Neuronal stem cell (in vitro differentiated cells): ENCODE measurements around the gene CHST8.
A peak's percentile ranks its signal among the peaks of the same experiment; 100 is the strongest.

Experiments
- DNase-seq: peaks from one replicate; pipeline ENCODE4 v3.0.0-alpha.2; 2013; ENCODE audit warnings: low spot score
- H2AFZ ChIP-seq: one replicate; pipeline ENCODE4 v1.6.1; 2013; ENCODE audit warnings: mild to moderate bottlenecking, low read length, inconsistent platforms
- H2AK5ac ChIP-seq: 2 replicates; pipeline ENCODE4 v1.6.1; 2013; ENCODE audit warnings: low read depth, mild to moderate bottlenecking, inconsistent platforms, low read length, moderate library complexity, mixed read lengths
- H2BK120ac ChIP-seq: 2 replicates; pipeline ENCODE4 v1.6.1; 2013; ENCODE audit warnings: low read depth, mild to moderate bottlenecking, inconsistent platforms, low read length, moderate library complexity, mixed read lengths
- H2BK12ac ChIP-seq: one replicate; pipeline ENCODE4 v1.6.1; 2013; ENCODE audit warnings: low read length, inconsistent platforms
- H2BK15ac ChIP-seq: 2 replicates; pipeline ENCODE4 v1.6.1; 2013; ENCODE audit warnings: mild to moderate bottlenecking, low read length, inconsistent platforms, mixed read lengths
- H2BK5ac ChIP-seq: one replicate; pipeline ENCODE4 v1.6.1; 2013; ENCODE audit warnings: inconsistent platforms, mild to moderate bottlenecking, low read length, moderate library complexity
- H3K14ac ChIP-seq: one replicate; pipeline ENCODE4 v1.6.1; 2013; ENCODE audit warnings: low read length, inconsistent platforms
- H3K18ac ChIP-seq: 2 replicates; pipeline ENCODE4 v1.6.1; 2013; ENCODE audit warnings: low read length, inconsistent platforms
- H3K23ac ChIP-seq: 2 replicates; pipeline ENCODE4 v1.6.1; 2013; ENCODE audit warnings: low read depth, mild to moderate bottlenecking, mixed read lengths, low read length, inconsistent platforms; ENCODE audit not compliant: poor library complexity
- H3K27ac ChIP-seq: replicated peaks from 3 replicates; pipeline ENCODE4 v1.5.1; 2013; ENCODE audit warnings: low read length, inconsistent platforms
- H3K27me3 ChIP-seq, 3 experiments: 2 replicates each; pipeline ENCODE4 v1.6.1; 2013; ENCODE audit warnings: low read length in 3 of 3, mild to moderate bottlenecking in 2 of 3, inconsistent platforms in 1 of 3, low read depth in 1 of 3, mixed read lengths in 1 of 3, moderate library complexity in 1 of 3; ENCODE audit not compliant: control insufficient read depth in 3 of 3, insufficient read depth in 3 of 3
- H3K36me3 ChIP-seq, 2 donors: replicated peaks in 1 of 2; 2 replicates each; pipeline ENCODE4 v1.6.1; 2013; ENCODE audit warnings: low read length in 2 of 2; ENCODE audit not compliant: control insufficient read depth in 2 of 2, insufficient read depth in 2 of 2
- H3K4ac ChIP-seq: 2 replicates; pipeline ENCODE4 v1.6.1; 2013; ENCODE audit warnings: inconsistent platforms, mild to moderate bottlenecking, low read length, moderate library complexity
- H3K4me1 ChIP-seq, 2 donors: 1 replicate in 1 of 2; 2 replicates in 1 of 2; pipeline ENCODE4 v1.6.1; 2013; ENCODE audit warnings: low read length in 2 of 2, low read depth in 1 of 2; ENCODE audit not compliant: control insufficient read depth in 2 of 2, insufficient read depth in 1 of 2
- H3K4me2 ChIP-seq: one replicate; pipeline ENCODE4 v1.6.1; 2013; ENCODE audit warnings: mild to moderate bottlenecking, low read length, inconsistent platforms; ENCODE audit not compliant: insufficient read depth, poor library complexity, severe bottlenecking
- H3K4me3 ChIP-seq, 2 donors: 2 replicates each; pipeline ENCODE4 v1.5.1; 2013; ENCODE audit warnings: low read length in 2 of 2, mild to moderate bottlenecking in 2 of 2, inconsistent platforms in 1 of 2, moderate library complexity in 1 of 2
- H3K79me1 ChIP-seq: one replicate; pipeline ENCODE4 v1.6.1; 2013; ENCODE audit warnings: low read depth, mild to moderate bottlenecking, inconsistent platforms, low read length, moderate library complexity
- H3K9ac ChIP-seq: one replicate; pipeline ENCODE4 v1.6.1; 2013; ENCODE audit warnings: mild to moderate bottlenecking, low read depth, low read length, inconsistent platforms; ENCODE audit not compliant: poor library complexity
- H3K9me3 ChIP-seq, 2 donors: replicated peaks in 1 of 2; 2 replicates each; pipeline versions ENCODE3 to v1.6.1; 2013; ENCODE audit warnings: low read length in 2 of 2, mild to moderate bottlenecking in 2 of 2, inconsistent platforms in 1 of 2, low read depth in 1 of 2, mixed read lengths in 1 of 2, moderate library complexity in 1 of 2; ENCODE audit not compliant: control insufficient read depth in 2 of 2, insufficient read depth in 1 of 2
- H4K8ac ChIP-seq: one replicate; pipeline ENCODE4 v1.6.1; 2013; ENCODE audit warnings: low read depth, mild to moderate bottlenecking, inconsistent platforms, low read length, moderate library complexity
- H4K91ac ChIP-seq: one replicate; pipeline ENCODE4 v1.6.1; 2013; ENCODE audit warnings: low read length, low read depth, mild to moderate bottlenecking, inconsistent platforms; ENCODE audit not compliant: poor library complexity
- WGBS, 2 donors: extraction: QIAGEN DNeasy Blood & Tissue Kit; methylation state at CpG; one replicate each; pipeline ENCODE4 v1.1.7; 2013; ENCODE audit warnings: missing lambda C conversion rate in 2 of 2, mixed read lengths in 1 of 2; ENCODE audit not compliant: insufficient read length in 2 of 2, insufficient replicate concordance in 1 of 2; ENCODE audit errors: extremely low coverage in 2 of 2; 5-methylcytosine and 5-hydroxymethylcytosine counted together

The CHST8 gene

GRCh38 chr19:33690378-33691029 lies 68.8 kb downstream of the CHST8 start:
- Histone ChIP-seq H2AFZ (no peak overlapping the region), H3K9ac (peak overlapping the region; percentile 60), H3K4ac (no peak overlapping the region), H3K9me3 (no peaks in the 10 kb centered on the region), H3K36me3 (no peaks in the 10 kb centered on the region), H3K4me1 (no peaks in the 10 kb centered on the region), H3K79me1 (peaks cover 2% of the 10 kb centered on the region), H3K18ac (peak overlapping the region; percentile 19), H3K14ac (peak overlapping the region; percentile 99), H2BK15ac (no peak overlapping the region), H2AK5ac (no peak overlapping the region), H2BK12ac (no peak overlapping the region), H3K27ac (no peak overlapping the region), H2BK5ac (peak overlapping the region; percentile 53), H2BK120ac (no peak overlapping the region), H4K8ac (no peak overlapping the region), H3K4me3 (peak overlapping the region in 1 of 2 donors; percentile 25), H3K4me2 (no peak overlapping the region), H4K91ac (no peak overlapping the region), H3K27me3 (peaks cover 0 to 33% (median 0%) of the 10 kb centered on the region in 3 experiments), H3K23ac (peak overlapping the region; percentile 80)
- DNase-seq: no peak
- no CpG with 5 or more reads among the region's 20 CpGs for WGBS, 2 donors

GRCh38 chr19:33691030-33691427 lies 69.3 kb downstream of the CHST8 start:
- peak overlapping the region; percentile 38 for H3K18ac ChIP-seq
- no peak overlapping the region for H3K4me2 ChIP-seq
- no peak overlapping the region for H2BK120ac ChIP-seq
- H3K9ac ChIP-seq: peak overlapping the region; percentile 44
- WGBS, 2 donors: no CpG with 5 or more reads among the region's 12 CpGs
- peaks cover 2% of the 10 kb centered on the region for H3K79me1 ChIP-seq
- H2AK5ac ChIP-seq: no peak overlapping the region
- H3K27me3 ChIP-seq: peaks cover 0 to 27% (median 0%) of the 10 kb centered on the region in 3 experiments
- no peaks in the 10 kb centered on the region for H3K36me3 ChIP-seq
- no peak overlapping the region for H4K91ac ChIP-seq
- H3K23ac ChIP-seq: peak overlapping the region; percentile 80
- peak overlapping the region in 1 of 2 donors; percentile 25 for H3K4me3 ChIP-seq
- H4K8ac ChIP-seq: no peak overlapping the region
- no peak for DNase-seq
- H3K4ac ChIP-seq: no peak overlapping the region
- H3K27ac ChIP-seq: no peak overlapping the region
- H2BK5ac ChIP-seq: no peak overlapping the region
- H3K14ac ChIP-seq: peak overlapping the region; percentile 99
- no peaks in the 10 kb centered on the region for H3K4me1 ChIP-seq
- no peak overlapping the region for H2BK12ac ChIP-seq
- no peaks in the 10 kb centered on the region for H3K9me3 ChIP-seq
- H2BK15ac ChIP-seq: no peak overlapping the region
- H2AFZ ChIP-seq: no peak overlapping the region

GRCh38 chr19:33691736-33692135 lies 70.0 kb downstream of the CHST8 start:
- Histone ChIP-seq H3K4me1 (no peaks in the 10 kb centered on the region), H2BK12ac (no peak overlapping the region)

GRCh38 chr19:33693678-33694077 lies 71.9 kb downstream of the CHST8 start:
- H3K4me1 ChIP-seq: no peaks in the 10 kb centered on the region
- H3K27ac ChIP-seq: no peak overlapping the region
- H2BK15ac ChIP-seq: no peak overlapping the region
- no peaks in the 10 kb centered on the region for H3K9me3 ChIP-seq
- H3K14ac ChIP-seq: no peak overlapping the region
- H2BK5ac ChIP-seq: no peak overlapping the region
- H3K36me3 ChIP-seq: no peaks in the 10 kb centered on the region
- H3K27me3 ChIP-seq: peaks cover 0 to 4% (median 0%) of the 10 kb centered on the region in 3 experiments
- no CpG with 5 or more reads among the region's 3 CpGs for WGBS, 2 donors
- no peak overlapping the region for H2BK12ac ChIP-seq
- H4K8ac ChIP-seq: no peak overlapping the region
- no peak overlapping the region for H2BK120ac ChIP-seq
- H3K18ac ChIP-seq: no peak overlapping the region
- H2AK5ac ChIP-seq: no peak overlapping the region
- H3K4ac ChIP-seq: no peak overlapping the region
- DNase-seq: no peak
- H3K23ac ChIP-seq: no peak overlapping the region
- no peak overlapping the region for H2AFZ ChIP-seq
- H3K9ac ChIP-seq: no peak overlapping the region
- H3K4me3 ChIP-seq: no peak overlapping the region
- H3K4me2 ChIP-seq: no peak overlapping the region
- H4K91ac ChIP-seq: no peak overlapping the region
- peaks cover 2% of the 10 kb centered on the region for H3K79me1 ChIP-seq

More at GRCh38 chr19:33691736-33692135, 70.0 kb downstream of the CHST8 start:
- H2BK5ac ChIP-seq: no peak overlapping the region
- H3K4ac ChIP-seq: no peak overlapping the region
- H3K4me3 ChIP-seq: no peak overlapping the region
- no peak overlapping the region for H3K14ac ChIP-seq
- peaks cover 0 to 20% (median 0%) of the 10 kb centered on the region in 3 experiments for H3K27me3 ChIP-seq
- DNase-seq: no peak
- H3K36me3 ChIP-seq: no peaks in the 10 kb centered on the region
- H3K23ac ChIP-seq: no peak overlapping the region
- H3K79me1 ChIP-seq: peaks cover 2% of the 10 kb centered on the region
- no peak overlapping the region for H4K91ac ChIP-seq
- H3K4me2 ChIP-seq: no peak overlapping the region
- H2BK120ac ChIP-seq: no peak overlapping the region
- no CpG with 5 or more reads among the region's 7 CpGs for WGBS, 2 donors
- H2AFZ ChIP-seq: no peak overlapping the region
- H2AK5ac ChIP-seq: no peak overlapping the region
- H3K9ac ChIP-seq: no peak overlapping the region
- H3K27ac ChIP-seq: no peak overlapping the region
- H2BK15ac ChIP-seq: no peak overlapping the region
- H4K8ac ChIP-seq: no peak overlapping the region
- no peaks in the 10 kb centered on the region for H3K9me3 ChIP-seq
- H3K18ac ChIP-seq: no peak overlapping the region
